ENCODE results near the gene C11orf86.
"Not testable (repeated sequence)": the region's sequence is repeated elsewhere in the genome, so short reads cannot be mapped to it uniquely, and the experiment has no call there.

The C11orf86 gene

GRCh38 chr11:66992041-66992440 lies 16.9 kb downstream of the C11orf86 start:
- no peak for FAIRE-seq

GRCh38 chr11:66996609-66997273 lies 21.6 kb downstream of the C11orf86 start:
- no peak for FAIRE-seq

GRCh38 chr11:66999555-66999954 lies 24.5 kb downstream of the C11orf86 start:
- no peak for FAIRE-seq

- FAIRE-seq, result no peak
These were observed 26.2 kb downstream of the C11orf86 start for GRCh38 chr11:67001332-67001731.

- FAIRE-seq, result no peak
These were observed 27.3 kb downstream of the C11orf86 start for GRCh38 chr11:67002297-67002913.

- FAIRE-seq, result no peak
These were observed 27.9 kb downstream of the C11orf86 start for GRCh38 chr11:67002921-67003411.

GRCh38 chr11:67005200-67005599 lies 30.1 kb downstream of the C11orf86 start:
- not testable (repeated sequence) for FAIRE-seq

- no peak for FAIRE-seq
These were observed 31.2 kb downstream of the C11orf86 start for GRCh38 chr11:67006029-67006884.

- FAIRE-seq, result no peak
These were observed 32.0 kb downstream of the C11orf86 start for GRCh38 chr11:67007126-67007525.

- FAIRE-seq, result no peak
These were observed 35.3 kb downstream of the C11orf86 start for GRCh38 chr11:67010296-67010905.

- no peak for FAIRE-seq
These were observed 38.5 kb downstream of the C11orf86 start for GRCh38 chr11:67013511-67014045.

GRCh38 chr11:67014343-67014742 lies 39.2 kb downstream of the C11orf86 start:
- no peak for FAIRE-seq

GRCh38 chr11:67015048-67015447 lies 39.9 kb downstream of the C11orf86 start:
- no peak for FAIRE-seq

GRCh38 chr11:67016550-67016949 lies 41.4 kb downstream of the C11orf86 start:
- no peak for FAIRE-seq

GRCh38 chr11:67020949-67021348 lies 45.8 kb downstream of the C11orf86 start:
- no peak for FAIRE-seq

GRCh38 chr11:67022341-67022933 lies 47.3 kb downstream of the C11orf86 start:
- no peak for FAIRE-seq

GRCh38 chr11:67022961-67023956 lies 48.2 kb downstream of the C11orf86 start, which contains the start of gene SYT12:
Gene SYT12, plus strand, starts transcription at chr11:67023134. Its CDS starts 7,011 bp downstream, at chr11:67030145.
- no peak for FAIRE-seq

- FAIRE-seq, result no peak
These were observed 48.9 kb downstream of the C11orf86 start for GRCh38 chr11:67023957-67024353.

- FAIRE-seq, result no peak
These were observed 49.3 kb downstream of the C11orf86 start for GRCh38 chr11:67024410-67024809.

- FAIRE-seq, result no peak
These were observed 49.9 kb downstream of the C11orf86 start for GRCh38 chr11:67024966-67025365.

GRCh38 chr11:67025750-67026149 lies 50.6 kb downstream of the C11orf86 start:
- FAIRE-seq, result no peak

Data from colon (tissue), 2 donors.